Measurements from ENCODE around the gene SLC2A13.

The SLC2A13 gene

DNA sequence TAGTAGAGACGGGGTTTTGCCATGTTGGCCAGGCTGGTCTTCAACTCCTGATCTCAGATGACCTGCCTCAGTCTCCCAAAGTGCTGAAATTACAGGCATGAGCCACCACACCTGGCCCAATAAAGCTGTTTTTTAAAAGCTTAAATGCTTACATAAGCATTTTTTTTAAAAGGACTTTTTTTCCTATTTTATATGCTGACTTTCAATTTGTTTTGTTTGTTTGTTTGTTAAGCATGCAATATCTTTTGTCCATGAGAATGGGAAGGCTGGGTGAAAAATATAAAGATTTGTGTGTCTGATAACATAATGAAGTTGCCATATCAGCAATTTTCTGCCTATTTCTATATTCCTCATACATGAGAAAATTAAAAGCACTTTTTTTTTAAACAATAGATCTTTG is 17.0 kb upstream of the SLC2A13 start:
- TF ChIP-seq, protein P1, sequence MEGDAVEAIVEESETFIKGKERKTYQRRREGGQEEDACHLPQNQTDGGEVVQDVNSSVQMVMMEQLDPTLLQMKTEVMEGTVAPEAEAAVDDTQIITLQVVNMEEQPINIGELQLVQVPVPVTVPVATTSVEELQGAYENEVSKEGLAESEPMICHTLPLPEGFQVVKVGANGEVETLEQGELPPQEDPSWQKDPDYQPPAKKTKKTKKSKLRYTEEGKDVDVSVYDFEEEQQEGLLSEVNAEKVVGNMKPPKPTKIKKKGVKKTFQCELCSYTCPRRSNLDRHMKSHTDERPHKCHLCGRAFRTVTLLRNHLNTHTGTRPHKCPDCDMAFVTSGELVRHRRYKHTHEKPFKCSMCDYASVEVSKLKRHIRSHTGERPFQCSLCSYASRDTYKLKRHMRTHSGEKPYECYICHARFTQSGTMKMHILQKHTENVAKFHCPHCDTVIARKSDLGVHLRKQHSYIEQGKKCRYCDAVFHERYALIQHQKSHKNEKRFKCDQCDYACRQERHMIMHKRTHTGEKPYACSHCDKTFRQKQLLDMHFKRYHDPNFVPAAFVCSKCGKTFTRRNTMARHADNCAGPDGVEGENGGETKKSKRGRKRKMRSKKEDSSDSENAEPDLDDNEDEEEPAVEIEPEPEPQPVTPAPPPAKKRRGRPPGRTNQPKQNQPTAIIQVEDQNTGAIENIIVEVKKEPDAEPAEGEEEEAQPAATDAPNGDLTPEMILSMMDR (IDR thresholded peaks at IDR 0.05; ENCODE audit: low read depth, low read length, missing control alignments), result no peak
- no peak overlapping the region for H3K4me3 ChIP-seq (ENCODE audit: low read depth, low read length)
- no peak for DNase-seq (ENCODE audit: low read depth)

- no peak overlapping the region for H3K4me3 ChIP-seq (ENCODE audit: low read depth, low read length)
- DNase-seq (ENCODE audit: low read depth), result peak; percentile 37
- TF ChIP-seq, protein P1 (IDR thresholded peaks at IDR 0.05; ENCODE audit: low read depth, low read length, missing control alignments), result no peak
Measured at GRCh38 chr12:40117818-40118217, 11.9 kb upstream of the SLC2A13 start.

GRCh38 chr12:40110586-40110985 is 4.7 kb upstream of the SLC2A13 start:
- no peak overlapping the region for H3K4me3 ChIP-seq (ENCODE audit: low read depth, low read length)
- DNase-seq (ENCODE audit: low read depth), result no peak
- TF ChIP-seq, protein P1 (IDR thresholded peaks at IDR 0.05; ENCODE audit: low read depth, low read length, missing control alignments), result no peak

DNA sequence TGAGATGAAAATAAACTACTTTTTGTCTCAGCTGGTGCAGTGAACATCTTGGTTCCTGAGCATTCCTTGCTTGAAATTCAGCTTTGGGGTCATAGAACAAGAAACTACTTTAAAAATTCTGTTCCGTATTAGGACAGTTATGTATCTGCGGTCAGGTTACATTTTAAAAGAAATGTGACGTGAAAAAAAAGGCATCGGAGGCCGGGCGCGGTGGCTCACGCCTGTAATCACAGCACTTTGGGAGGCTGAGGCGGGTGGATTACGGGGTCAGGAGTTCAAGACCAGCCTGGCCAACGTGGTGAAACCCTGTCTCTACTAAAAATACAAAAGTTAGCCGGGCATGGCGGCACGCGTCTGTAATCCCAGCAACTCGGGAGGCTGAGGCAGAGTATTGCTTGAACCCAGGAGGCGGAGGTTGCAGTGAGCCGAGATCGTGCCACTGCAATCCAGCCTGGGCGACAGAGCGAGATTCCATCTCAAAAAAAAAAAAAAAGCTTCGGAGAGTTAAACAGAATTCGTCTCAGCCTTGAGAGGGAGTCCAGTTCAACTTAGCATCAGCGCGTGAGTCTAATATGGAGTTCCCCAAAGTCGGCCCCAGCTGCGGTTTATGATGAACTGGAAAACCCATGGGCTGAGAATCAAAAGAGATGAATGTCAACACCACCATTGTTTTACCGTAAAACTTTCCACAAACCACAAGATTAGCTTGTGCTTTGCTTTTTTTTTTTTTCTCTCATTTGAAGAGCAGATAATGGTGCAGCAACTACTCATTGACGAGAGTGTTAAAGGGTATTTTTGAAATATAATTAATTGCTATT is 2.1 kb upstream of the SLC2A13 start:
- no peak overlapping the region for H3K4me3 ChIP-seq (ENCODE audit: low read depth, low read length)
- DNase-seq (ENCODE audit: low read depth), result no peak
- TF ChIP-seq, protein P1 (IDR thresholded peaks at IDR 0.05; ENCODE audit: low read depth, low read length, missing control alignments), result no peak

DNA sequence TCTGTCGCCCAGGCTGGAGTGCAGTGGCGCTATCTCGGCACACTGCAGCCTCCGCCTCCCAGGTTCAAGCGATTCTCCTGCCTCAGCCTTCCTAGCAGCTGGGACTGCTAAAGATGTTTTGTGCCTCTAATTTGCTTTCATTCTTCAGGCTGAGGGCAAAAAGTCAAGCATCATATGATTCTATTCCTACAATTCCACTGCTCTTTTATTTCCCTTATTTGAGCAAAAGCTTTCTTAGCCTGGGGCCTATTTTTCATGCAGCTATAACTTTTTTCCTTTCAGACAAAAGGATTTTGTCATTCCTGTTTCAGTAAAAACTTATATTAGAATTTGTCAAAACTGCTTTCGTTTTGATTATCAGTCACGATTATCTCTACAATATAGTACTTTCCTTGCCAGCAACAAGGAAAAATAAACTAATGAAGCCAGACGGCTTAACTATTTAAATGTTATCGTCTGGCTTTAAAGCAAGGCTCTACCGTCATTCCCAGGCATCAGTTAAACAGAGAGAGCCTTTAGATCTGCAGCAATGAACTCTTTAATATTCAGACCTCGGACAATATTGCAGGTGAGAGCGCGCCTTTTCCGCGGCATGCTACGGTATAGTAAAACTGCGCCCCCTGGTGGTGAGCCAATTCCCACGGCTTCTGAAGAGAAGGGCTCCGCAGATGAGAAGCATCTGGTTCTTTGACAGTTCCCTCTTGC is 1.4 kb upstream of the SLC2A13 start:
- peak; percentile 59 for DNase-seq (ENCODE audit: low read depth)
- no peak overlapping the region; the same call in 1 of the 2 replicates for H3K4me3 ChIP-seq (ENCODE audit: low read depth, low read length)
- TF ChIP-seq, protein P1 (IDR thresholded peaks at IDR 0.05; ENCODE audit: low read depth, low read length, missing control alignments), result peak; percentile 82

- DNase-seq (ENCODE audit: low read depth), result no peak
- H3K4me3 ChIP-seq (ENCODE audit: low read depth, low read length), result no peak overlapping the region
- TF ChIP-seq, protein P1 (IDR thresholded peaks at IDR 0.05; ENCODE audit: low read depth, low read length, missing control alignments), result no peak
Measured at GRCh38 chr12:40106655-40107054, 774 bp upstream of the SLC2A13 start.
